Transverse colon (tissue), 4 donors: ENCODE results near the gene MEI4. TPM values are rescaled to one million over a fixed set of nuclear protein-coding genes. Genes with fewer than 3 reads are reported as not detected.

Experiments used
- DNase-seq: peaks from one replicate; pipeline ENCODE4 v3.0.0-alpha.2; 2019
- H3K27ac ChIP-seq, 4 donors: fragments of 200-600 bp; sonication (generic); 2 replicates each; pipeline ENCODE4 v1.5.1; 2016 to 2018; ENCODE audit warnings: inconsistent platforms in 4 of 4
- H3K27me3 ChIP-seq: fragments of 200-600 bp; sonication (generic); 2 replicates; pipeline ENCODE4 v1.5.1; 2017; ENCODE audit warnings: inconsistent platforms
- H3K36me3 ChIP-seq, 4 donors: fragments of 200-600 bp; sonication (generic); 2 replicates each; pipeline ENCODE4 v1.5.1; 2017 to 2019; ENCODE audit warnings: inconsistent platforms in 4 of 4
- H3K4me1 ChIP-seq, 4 donors: fragments of 200-600 bp; sonication (generic); 2 replicates each; pipeline ENCODE4 v1.5.1; 2017 to 2020; ENCODE audit warnings: inconsistent platforms in 4 of 4
- H3K4me3 ChIP-seq, 4 donors: fragments of 200-600 bp; sonication (generic); 1 replicate in 1 of 4; 2 replicates in 3 of 4; pipeline versions ENCODE4 v1.5.1 to v1.6.1; 2017 to 2019; ENCODE audit warnings: inconsistent platforms in 4 of 4
- H3K9me3 ChIP-seq, 2 donors: fragments of 200-600 bp; sonication (generic); 2 replicates each; pipeline ENCODE4 v1.5.1; 2017 to 2019; ENCODE audit warnings: inconsistent platforms in 2 of 2
- EP300 ChIP-seq: sonication (generic); formaldehyde crosslinking; IDR thresholded peaks from one replicate; pipeline ENCODE4 v1.6.1; 2017; ENCODE audit warnings: antibody characterized with exemption, low read depth
- POLR2A ChIP-seq: fragments of 450-650 bp; IDR thresholded peaks from one replicate; pipeline ENCODE4 v1.6.1; 2016; ENCODE audit warnings: antibody characterized with exemption, mild to moderate bottlenecking, moderate library complexity
- POLR2AphosphoS5 ChIP-seq, 3 donors: sonication (generic); formaldehyde crosslinking; IDR thresholded peaks; one replicate each; pipeline ENCODE4 v1.6.1; 2016; ENCODE audit warnings: antibody characterized with exemption in 3 of 3
- WGBS, 2 donors: methylation state at CpG; one replicate each; pipeline ENCODE4 v1.1.5; 2018; ENCODE audit warnings: low coverage in 1 of 2; 5-methylcytosine and 5-hydroxymethylcytosine counted together
- in situ Hi-C, 4 donors: fragments of 200-750 bp; cut with MboI; loops; one replicate each; pipeline versions ENCODE4 v1.15.0 to v1.15.1; 2017; ENCODE audit warnings: low sequenced_read_pairs in 3 of 4, low pct_ligation_motif_present in 1 of 4, low pct_unique_long_range_greater_than_20kb in 1 of 4
- intact Hi-C: fragments of 100-400 bp; cut with DNase I; formaldehyde crosslinking; loops from one replicate; pipeline ENCODE4 v1.15.1; 2023; ENCODE audit warnings: low total_unique reads
- total RNA-seq, 4 donors: library from RNA; depleted of rRNA; stranded (reverse); fragments of >200 nt; gene quantifications; one replicate each; pipeline ENCODE4 v1.1.0, GENCODE V29; 2016
- TF ChIP-seq, protein P1 (sequence below), 5 experiments: fragments of 200-600 bp in 3 of 5; fragments of 450-650 bp in 2 of 5; sonication (generic) in 3 of 5; IDR thresholded peaks; 1 replicate in 2 of 5; 2 replicates in 3 of 5; pipeline ENCODE4 v1.5.1; 2016 to 2017; ENCODE audit warnings: antibody characterized with exemption in 5 of 5, inconsistent platforms in 3 of 5, mild to moderate bottlenecking in 2 of 5, moderate library complexity in 1 of 5

Gene MEI4
- total RNA-seq, 4 donors from 2014 or later: under 0.01 TPM; not detected in 3

DNA sequence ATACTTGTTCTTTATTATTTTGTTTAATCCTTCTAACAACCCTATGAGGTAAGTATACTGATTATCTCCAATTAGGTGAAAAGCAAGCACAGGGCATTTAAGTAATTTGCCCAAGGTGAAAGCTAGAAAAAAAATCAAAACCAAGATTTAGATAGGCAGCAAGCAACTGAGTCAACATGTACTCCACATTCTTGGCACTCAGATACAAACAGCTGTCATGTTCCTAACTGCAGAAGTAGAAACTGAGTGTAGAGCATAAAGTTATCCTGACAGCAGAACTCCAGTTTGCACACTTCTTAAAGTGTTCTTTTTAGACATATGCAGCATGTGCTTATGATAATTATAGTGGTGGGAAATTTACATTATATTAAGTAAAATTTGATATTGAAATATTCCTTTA lies 278.1 kb downstream of the MEI4 start:
- Histone ChIP-seq H3K4me3 (no peak overlapping the region), H3K27me3 (no peaks in the 10 kb centered on the region), H3K36me3 (no peaks in the 10 kb centered on the region), H3K27ac (no peak overlapping the region), H3K4me1 (no peaks in the 10 kb centered on the region), H3K9me3 (no peaks in the 10 kb centered on the region)
- DNase-seq: no peak
- TF ChIP-seq, protein P1, sequence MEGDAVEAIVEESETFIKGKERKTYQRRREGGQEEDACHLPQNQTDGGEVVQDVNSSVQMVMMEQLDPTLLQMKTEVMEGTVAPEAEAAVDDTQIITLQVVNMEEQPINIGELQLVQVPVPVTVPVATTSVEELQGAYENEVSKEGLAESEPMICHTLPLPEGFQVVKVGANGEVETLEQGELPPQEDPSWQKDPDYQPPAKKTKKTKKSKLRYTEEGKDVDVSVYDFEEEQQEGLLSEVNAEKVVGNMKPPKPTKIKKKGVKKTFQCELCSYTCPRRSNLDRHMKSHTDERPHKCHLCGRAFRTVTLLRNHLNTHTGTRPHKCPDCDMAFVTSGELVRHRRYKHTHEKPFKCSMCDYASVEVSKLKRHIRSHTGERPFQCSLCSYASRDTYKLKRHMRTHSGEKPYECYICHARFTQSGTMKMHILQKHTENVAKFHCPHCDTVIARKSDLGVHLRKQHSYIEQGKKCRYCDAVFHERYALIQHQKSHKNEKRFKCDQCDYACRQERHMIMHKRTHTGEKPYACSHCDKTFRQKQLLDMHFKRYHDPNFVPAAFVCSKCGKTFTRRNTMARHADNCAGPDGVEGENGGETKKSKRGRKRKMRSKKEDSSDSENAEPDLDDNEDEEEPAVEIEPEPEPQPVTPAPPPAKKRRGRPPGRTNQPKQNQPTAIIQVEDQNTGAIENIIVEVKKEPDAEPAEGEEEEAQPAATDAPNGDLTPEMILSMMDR (IDR thresholded peaks at IDR 0.05): no peak
- no peak for TF ChIP-seq POLR2A
- TF ChIP-seq EP300: no peak
- TF ChIP-seq POLR2AphosphoS5 (IDR thresholded peaks at IDR 0.05): no peak
- in situ Hi-C loops (no loop called here), intact Hi-C loops (no loop called here)

DNA sequence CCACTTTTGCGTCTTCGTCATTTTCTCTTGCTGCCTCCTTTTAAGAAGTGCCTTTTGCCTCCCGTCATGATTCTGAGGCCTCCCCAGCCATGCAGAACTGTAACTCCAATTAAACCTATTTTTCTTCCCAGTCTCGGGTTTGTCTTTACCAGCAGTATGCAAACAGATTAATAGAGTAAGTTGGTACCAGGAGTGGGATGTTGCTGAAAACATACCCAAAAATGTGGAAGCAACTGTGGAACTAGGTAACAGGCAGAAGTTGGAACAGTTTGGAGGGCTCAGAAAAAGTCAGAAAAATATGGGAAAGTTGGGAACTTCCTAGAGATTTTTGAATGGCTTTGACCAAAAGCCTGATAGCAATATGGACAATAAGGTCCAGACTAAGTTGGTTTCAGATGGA lies 309.2 kb downstream of the MEI4 start:
- in situ Hi-C loops (no loop called here), intact Hi-C loops (no loop called here)

DNA sequence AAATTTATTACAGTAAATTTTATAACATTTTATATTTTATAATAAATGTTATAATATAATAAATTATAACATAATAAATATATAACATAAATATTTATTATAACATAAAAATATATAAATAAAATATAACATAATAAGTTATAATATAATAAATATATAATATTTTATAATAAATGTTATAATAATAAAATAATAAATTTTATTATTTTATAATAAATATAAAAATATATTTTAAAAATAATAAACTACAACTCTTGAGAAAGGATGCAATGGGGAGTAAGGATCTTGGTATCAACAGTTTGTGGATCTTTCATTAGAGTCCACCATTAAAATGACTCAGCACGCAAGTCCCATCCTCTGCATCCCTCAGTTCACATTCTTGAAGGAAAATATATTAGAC lies 312.6 kb downstream of the MEI4 start:
- WGBS, 2 donors: 84 to 100% methylated on average over 1 of the region's 1 CpG
- Histone ChIP-seq H3K27me3 (no peaks in the 10 kb centered on the region), H3K9me3 (peaks cover 5 to 13% of the 10 kb centered on the region in 2 donors), H3K4me3 (no peak overlapping the region), H3K4me1 (no peaks in the 10 kb centered on the region), H3K27ac (no peak overlapping the region), H3K36me3 (no peaks in the 10 kb centered on the region)
- no peak for TF ChIP-seq EP300
- TF ChIP-seq, protein P1 (IDR thresholded peaks at IDR 0.05): no peak
- no peak for TF ChIP-seq POLR2AphosphoS5 (IDR thresholded peaks at IDR 0.05)
- no peak for TF ChIP-seq POLR2A
- no peak for DNase-seq
- intact Hi-C loops (no loop called here), in situ Hi-C loops (no loop called here)

More for the DNA sequence above, 309.2 kb downstream of the MEI4 start:
- WGBS, 2 donors: 93% methylated on average over 4 of the region's 4 CpGs; no CpG with 5 or more reads in 1 of the 2 donors
- Histone ChIP-seq H3K9me3 (peaks cover 5 to 13% of the 10 kb centered on the region in 2 donors), H3K36me3 (no peaks in the 10 kb centered on the region), H3K4me1 (no peaks in the 10 kb centered on the region), H3K4me3 (no peak overlapping the region), H3K27ac (no peak overlapping the region), H3K27me3 (no peaks in the 10 kb centered on the region)
- TF ChIP-seq, protein P1 (IDR thresholded peaks at IDR 0.05): no peak
- TF ChIP-seq POLR2AphosphoS5 (IDR thresholded peaks at IDR 0.05) (no peak), POLR2A (no peak), EP300 (no peak)
- DNase-seq: no peak

DNA sequence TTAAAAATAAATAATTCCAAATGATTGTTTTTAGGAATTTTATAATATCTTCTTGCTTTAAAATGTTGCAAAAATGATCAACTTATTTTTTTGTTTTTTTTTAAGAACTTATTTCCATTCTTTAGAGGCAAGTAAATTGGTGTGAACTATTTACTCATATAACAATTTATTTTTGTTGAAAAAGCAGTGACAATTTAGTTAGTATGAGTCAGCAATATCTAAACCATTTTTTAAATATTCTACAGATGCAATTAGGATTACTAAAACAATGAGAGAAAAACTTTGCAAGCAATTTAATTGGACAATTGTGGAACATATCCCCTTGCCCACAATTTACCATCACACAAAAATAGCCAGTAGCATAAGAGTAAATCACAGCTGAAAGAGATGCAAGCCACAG lies 319.5 kb downstream of the MEI4 start:
- in situ Hi-C loops: no loop called here
- no peak overlapping the region for H3K4me3 ChIP-seq
- no peaks in the 10 kb centered on the region for H3K4me1 ChIP-seq
- no peaks in the 10 kb centered on the region for H3K36me3 ChIP-seq
- DNase-seq: no peak
- TF ChIP-seq POLR2A (no peak), POLR2AphosphoS5 (IDR thresholded peaks at IDR 0.05) (no peak), EP300 (no peak)
- TF ChIP-seq, protein P1 (IDR thresholded peaks at IDR 0.05): no peak
- peaks cover 0 to 6% of the 10 kb centered on the region in 2 donors for H3K9me3 ChIP-seq
- intact Hi-C loops: loop anchor here (1.0 kb wide), 1 partner anchor 38 kb away; no protein-coding TSS in a partner anchor
- no peak overlapping the region for H3K27ac ChIP-seq
- no peaks in the 10 kb centered on the region for H3K27me3 ChIP-seq

Other genes with a start within 250 kb of the MEI4 start
- not detected for gene HTR1B, start 189.5 kb upstream of the MEI4 start, total RNA-seq